ENCODE results near the gene TNFRSF1A.

Gene TNFRSF1A

DNA sequence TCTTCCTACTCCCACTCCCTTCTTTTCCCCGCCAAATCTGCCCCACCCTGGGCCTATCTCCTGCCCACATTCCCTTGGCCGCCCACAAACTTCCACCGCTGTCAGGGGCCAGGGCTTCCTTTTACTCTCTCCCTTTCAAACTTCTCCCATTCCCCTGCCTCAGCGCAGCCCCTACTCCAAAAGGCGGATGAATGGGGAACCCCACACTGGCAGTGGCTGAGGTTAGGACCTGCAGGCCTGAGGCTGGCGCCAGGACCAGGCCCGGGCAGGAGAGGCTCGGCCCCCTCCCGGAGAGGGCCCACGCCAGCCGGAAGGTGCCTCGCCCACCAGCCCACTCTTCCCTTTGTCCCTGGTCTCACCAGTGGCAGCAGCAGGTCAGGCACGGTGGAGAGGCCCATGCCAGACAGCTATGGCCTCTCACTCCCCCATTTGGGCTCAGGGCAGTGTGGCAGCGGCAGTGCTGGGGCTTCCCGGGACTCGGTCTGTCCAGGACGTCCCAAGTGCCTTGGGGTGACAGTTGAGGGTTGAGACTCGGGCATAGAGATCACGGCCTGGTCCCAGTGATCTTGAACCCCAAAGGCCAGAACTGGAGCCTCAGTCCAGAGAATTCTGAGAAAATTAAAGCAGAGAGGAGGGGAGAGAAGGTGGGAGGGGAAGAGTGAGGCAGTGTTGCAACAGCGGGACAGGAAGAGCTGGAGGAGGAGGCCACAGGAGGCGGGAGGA is at the start of gene TNFRSF1A:
Gene TNFRSF1A (minus strand): TSS at position 660 of the 723 bp plus-strand sequence. CDS start 262 bp downstream, at position 398.
- DNase-seq = no peak

- no peak for DNase-seq
These were observed 49.1 kb upstream of the TNFRSF1A start for GRCh38 chr12:6391013-6391412.

DNA sequence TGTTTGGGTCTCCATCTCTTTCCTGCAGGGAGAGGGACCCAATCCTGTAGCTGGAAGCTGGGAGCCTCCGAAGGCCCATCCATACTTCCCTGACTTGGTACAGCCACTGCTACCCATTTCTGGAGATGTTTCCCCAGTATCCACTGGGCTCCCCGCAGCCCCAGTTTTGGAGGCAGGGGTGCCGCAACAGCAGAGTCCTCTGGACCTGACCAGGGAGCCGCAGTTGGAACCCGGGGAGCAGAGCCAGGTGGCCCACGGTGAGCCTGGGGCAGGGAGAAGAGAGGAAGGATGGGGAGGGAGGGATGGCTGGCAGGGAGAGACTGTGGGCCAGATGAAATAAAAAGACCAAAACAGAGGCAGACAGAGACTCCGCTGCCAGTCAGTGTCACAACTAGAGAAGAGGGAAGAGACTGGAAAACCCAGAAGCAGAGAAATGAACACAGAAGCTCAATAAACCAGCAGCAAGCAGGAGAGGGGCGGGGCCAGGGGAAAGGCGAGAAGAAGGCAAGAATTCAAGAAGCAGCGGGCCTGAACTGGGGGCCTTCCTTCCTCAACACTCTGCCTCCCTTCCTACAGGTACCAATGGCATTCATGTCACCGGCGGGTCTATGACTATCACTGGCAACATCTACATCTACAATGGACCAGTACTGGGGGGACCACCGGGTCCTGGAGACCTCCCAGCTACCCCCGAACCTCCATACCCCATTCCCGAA is 48.4 kb upstream of the TNFRSF1A start:
- DNase-seq = no peak

- no peak for DNase-seq
These were observed 45.7 kb upstream of the TNFRSF1A start for GRCh38 chr12:6387541-6387940.

DNA sequence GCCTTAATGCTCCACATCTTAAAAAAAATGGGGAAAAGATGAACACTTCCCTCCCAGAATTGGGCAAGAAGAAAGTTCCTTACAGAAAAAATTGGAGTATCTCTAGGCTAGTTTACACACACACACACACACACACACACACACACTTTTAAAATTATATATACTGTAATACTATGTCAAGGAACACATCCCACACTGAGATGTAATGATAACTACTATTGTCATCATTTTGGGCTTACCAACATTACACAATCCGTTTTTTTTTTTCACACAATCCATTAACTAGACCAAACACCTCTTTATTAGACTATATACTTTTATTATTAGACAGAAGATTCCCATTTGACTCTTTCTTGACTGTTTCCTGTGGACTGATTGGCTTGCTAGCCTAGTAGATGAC is 44.6 kb upstream of the TNFRSF1A start:
- no peak for DNase-seq

DNA sequence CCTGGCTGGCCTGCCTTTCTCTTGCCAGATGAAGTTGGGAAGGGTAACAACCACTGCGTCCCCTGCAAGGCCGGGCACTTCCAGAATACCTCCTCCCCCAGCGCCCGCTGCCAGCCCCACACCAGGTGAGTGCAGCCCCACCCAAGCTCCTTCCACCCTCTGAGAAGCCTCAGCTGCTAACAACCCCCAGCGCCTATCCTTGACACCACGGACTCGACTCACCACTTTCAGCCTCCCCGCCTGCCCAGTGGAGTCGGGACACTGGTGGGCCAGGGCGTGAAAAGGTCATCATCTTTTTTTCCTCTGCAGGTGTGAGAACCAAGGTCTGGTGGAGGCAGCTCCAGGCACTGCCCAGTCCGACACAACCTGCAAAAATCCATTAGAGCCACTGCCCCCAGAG is 44.2 kb upstream of the TNFRSF1A start:
- DNase-seq = no peak

DNA sequence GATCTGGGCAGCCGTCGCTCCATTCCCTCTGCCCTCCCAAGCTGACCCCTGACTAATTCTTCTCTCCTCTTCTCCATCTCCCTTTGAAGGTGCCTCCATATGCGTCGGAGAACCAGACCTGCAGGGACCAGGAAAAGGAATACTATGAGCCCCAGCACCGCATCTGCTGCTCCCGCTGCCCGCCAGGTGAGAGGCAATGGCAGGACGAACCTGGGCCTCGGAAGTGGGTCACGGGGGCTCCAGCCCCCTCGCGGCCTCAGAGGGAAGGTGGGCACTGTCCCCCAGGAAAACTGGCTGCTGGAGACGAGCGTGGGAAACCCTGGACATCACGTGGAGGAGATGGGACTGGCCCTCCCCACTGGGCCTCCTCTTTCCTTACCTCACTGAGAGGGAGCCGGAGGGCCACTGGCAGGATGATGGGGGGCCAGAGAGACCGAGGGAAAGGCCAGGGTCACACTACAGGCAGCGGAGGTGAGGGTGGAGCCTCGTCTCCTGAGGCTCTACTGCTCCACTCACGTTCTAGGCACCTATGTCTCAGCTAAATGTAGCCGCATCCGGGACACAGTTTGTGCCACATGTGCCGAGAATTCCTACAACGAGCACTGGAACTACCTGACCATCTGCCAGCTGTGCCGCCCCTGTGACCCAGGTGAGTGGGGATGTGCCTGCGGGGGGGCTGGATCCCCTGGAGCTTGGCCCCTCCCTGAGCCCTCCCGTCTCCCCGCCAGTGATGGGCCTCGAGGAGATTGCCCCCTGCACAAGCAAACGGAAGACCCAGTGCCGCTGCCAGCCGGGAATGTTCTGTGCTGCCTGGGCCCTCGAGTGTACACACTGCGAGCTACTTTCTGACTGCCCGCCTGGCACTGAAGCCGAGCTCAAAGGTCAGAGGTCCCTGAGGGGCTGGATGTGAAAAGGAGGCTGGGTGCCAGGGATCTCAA is 42.9 kb upstream of the TNFRSF1A start:
- no peak for DNase-seq

DNA sequence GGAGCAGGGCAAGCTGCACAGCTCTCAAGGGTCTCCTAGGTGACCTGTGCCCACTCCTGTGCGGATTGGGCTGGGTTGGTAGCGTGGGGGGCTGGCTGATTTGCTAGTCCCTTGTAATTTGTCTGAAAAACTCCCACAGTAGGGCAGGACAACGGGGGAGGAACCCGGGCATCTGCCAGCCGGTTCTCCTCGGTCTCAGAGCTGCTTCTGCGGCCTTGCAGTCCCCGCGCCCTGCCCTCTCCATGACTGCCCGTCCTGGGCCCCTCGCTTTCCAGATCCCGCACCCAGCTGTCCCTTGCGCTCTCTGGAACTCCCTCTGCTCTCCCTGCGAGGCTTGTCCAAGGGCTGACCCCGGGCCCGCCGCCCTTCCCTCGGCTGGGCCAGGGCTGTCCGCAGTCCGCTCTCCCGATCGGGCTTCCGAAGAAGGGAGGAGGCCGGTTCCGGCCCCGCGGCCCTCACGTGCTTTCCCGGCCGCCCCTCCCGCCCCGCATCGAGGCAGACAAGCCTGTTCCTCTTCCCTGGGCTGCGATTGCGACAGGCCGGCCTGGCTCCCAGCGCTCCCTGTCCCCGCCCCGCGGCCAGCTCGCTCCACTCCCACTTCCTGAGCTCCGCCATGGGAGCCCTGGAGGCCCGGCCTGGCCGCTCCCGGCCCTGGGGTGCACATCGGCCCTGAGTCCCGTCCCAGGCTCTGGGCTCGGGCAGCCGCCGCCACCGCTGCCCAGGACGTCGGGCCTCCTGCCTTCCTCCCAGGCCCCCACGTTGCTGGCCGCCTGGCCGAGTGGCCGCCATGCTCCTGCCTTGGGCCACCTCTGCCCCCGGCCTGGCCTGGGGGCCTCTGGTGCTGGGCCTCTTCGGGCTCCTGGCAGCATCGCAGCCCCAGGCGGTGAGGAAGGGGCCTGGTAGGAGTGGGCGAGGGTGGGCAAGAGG is 42.0 kb upstream of the TNFRSF1A start, which contains the start of gene LTBR:
Gene LTBR (plus strand): TSS at position 591 of the 927 bp plus-strand sequence. CDS start 197 bp downstream, at position 788.
- no peak for DNase-seq

DNA sequence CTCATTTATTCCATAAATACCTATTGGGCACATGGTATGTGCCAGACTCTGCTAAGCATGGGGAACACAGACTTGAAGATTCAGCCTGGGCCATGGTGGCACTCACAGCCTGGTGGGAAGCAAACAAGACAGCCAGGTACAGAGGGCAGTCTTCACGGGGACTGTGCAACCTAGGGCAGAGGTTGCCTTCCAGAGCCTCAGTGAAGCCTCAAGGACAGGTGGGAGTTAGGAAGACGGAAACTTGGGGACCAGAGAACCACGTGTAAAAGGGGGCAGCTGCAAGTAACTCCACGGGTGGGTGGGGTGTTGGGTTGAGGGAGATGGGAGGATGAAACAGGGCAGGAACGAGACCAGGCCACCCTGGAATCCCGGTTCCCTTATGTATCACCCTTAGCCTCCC is 41.1 kb upstream of the TNFRSF1A start:
- DNase-seq = no peak

DNA sequence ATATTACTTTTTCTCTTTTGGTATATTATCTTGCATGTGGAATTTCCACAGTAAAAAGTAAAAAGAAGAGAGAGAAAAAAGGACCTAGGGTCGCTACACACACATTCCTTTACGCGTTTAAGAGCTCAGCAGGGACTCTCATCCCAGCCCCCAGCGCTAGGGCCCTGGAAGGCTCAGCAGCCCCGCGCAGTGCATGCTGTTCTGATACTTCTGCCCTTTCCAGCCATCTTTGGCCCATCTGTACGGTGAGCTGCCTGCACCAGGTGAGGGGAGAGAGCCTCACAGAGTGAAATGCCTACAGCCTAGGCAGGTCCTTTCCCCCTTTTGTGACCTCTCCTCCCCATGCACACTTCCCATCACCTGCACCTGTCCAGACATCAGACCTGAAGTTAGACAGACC is 40.5 kb upstream of the TNFRSF1A start:
- no peak for DNase-seq

DNA sequence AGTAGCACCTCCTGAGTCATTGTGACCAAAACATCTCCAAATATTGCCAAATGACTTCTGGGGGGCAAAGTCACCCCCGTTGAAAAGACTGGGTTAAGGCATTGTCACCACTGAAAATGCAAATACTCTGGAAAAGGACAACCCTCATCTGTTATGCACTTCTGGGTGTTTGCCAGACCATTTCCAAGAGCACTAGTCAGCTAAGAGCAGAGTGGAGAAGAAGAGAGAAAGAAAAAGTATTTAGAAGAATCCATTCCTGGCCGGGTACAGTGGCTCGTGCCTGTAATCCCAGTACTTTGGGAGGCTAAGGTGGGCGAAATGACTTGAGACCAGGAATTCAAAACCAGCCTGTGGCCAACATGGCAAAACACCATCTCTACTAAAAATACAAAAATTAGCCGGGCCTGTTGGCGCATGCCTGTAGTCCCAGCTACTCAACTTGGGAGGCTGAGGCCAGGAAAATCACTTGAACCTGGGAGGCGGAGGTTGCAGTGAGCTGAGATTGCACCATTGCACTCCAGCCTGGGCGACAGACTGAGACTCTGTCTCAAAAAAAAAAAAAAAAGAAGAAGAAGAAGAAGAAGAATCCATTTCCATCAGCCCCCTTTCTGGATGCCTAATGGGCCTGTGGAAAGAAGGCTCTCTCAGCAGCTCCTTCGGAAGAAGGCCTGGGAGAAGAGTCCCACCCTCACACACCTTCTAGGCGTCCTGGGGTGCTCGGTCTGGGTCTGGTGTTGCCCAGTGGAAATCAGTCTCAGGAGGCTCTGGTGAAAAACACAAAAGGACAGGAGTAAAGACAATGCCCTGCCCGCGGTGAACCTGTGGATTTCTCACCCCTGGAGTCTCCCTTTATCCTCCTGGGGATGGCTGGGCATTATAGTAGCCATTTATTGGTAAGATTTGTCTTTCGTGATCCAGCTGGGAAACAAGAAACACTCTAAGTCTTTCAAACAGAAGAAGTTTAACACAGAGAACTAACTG is 38.6 kb upstream of the TNFRSF1A start:
- DNase-seq = no peak

DNA sequence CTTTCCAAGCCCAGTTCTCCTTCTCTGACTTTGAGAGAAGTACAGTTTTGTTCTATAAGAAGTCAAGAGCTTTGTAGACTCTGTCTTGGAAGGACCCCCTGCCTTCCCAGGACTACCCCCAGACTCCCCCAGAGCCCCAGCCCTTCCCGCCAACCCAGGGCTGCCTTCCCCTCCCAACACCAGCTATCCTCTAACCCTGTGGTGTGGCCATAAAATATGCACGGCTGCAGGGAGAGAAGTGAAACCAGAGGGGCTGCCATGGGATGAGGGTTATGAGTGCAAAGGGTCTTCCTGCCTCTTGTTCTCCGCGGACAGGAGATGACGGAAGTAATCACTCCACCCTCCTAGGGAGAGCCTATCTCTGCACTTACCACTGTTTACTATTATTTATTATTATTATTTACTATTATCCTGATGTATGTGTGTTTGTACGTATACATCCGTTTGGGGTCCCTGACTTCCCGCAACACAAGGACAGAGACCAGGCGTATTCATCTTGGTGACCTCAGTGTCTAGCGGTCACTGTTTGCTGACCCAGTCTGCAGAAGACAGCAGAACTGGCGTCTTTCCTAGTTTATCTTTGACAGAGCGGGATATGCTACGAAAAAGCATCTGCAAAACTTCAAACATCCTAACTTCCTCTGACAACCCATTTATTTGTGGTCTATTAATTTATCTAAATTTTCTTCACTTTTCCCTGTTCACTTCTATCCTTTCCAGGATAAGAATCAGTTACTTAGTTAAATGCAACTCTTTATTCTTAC is 37.0 kb upstream of the TNFRSF1A start:
- DNase-seq = no peak

DNA sequence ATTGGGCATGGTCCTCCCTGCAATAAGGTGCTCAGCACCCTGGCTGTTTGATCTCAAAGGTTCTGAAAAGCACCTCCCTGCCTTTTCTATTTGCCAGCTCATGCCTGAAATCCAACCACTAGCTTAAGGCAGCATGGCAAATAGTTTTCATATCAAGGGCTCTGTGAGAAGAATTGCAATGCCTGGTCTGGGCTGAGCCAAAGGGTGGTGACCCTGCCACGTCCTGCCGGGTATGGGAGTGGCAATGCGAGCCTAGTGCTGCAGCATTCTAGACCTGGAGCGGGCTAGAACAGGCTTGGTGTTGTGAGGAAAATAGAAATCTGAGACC is 35.8 kb upstream of the TNFRSF1A start:
- DNase-seq = no peak

DNA sequence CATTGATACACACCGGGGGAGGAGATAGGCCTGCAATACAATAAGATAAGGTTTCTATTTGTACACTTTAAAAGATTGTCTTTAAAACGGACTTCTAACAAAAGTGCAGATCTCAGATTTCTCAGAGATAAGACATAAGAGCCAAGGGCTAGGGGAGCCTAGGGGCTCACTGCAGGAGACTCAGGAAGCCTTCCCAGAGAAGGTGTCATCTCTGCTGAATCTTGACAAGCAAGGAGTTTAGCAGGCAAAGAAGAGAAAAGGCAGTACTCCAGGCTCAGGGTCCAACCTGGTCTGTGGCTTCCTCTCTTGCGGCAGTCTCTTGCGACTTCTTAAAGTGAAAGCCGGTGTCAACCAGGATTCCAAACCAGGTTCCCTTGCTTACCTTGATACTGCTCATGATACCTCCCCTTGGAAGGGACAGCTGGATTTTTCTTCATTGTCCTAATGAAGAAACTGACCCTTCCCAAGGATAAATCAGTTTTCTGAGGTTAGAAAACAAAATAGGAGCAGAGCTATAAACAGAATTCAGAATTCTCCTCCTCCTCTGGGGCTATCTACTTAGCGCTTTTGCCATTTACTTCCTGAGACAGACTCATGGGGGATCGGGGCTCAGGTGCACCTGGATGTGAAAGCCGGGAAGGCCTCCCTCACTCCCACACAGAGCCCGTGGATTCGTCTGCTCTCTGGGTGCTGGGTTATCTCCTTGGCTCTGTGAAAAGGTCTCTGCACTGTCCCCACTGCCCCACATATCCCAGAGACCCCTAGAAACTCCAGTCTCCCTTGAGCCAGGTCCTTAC is 35.2 kb upstream of the TNFRSF1A start:
- DNase-seq = no peak

GRCh38 chr12:6376079-6376869 is 34.4 kb upstream of the TNFRSF1A start:
- DNase-seq = no peak

- no peak for DNase-seq
These were observed 33.6 kb upstream of the TNFRSF1A start, which contains the start of gene SCNN1A for GRCh38 chr12:6375269-6376078. Gene SCNN1A, minus strand, starts transcription at chr12:6375563. Its CDS starts 780 bp downstream, at chr12:6374783.

GRCh38 chr12:6374786-6375160 is 32.9 kb upstream of the TNFRSF1A start:
- DNase-seq = no peak
